H1 (cell line): ENCODE data around the gene ZSCAN20. TPM values are rescaled to one million over a fixed set of nuclear protein-coding genes. Genes with fewer than 3 reads are reported as not detected.

Experiments used
- CTCF ChIA-PET: fragments of 300-600 bp; sonication (Branson Sonifier 250); formaldehyde crosslinking; loops from one replicate; lab custom pipeline; 2021; ENCODE audit not compliant: partially characterized antibody; lab: Charles Lee
- POLR2A ChIA-PET: fragments of 300-600 bp; sonication (Branson Sonifier 250); formaldehyde crosslinking; loops from one replicate; lab custom pipeline; 2021; ENCODE audit warnings: inconsistent platforms; ENCODE audit not compliant: partially characterized antibody; lab: Charles Lee
- DNase-seq, 2 experiments: peaks; one replicate each; pipeline versions ENCODE4 v3.0.0 to v3.0.0-alpha.2; 2010 to 2022; ENCODE audit warnings: low spot score in 2 of 2, low read depth in 1 of 2, mixed read lengths in 1 of 2
- FAIRE-seq: peaks from 2 replicates; lab custom pipeline; 2011; peaks lifted over from hg19 to GRCh38; lab: Jason Lieb, UNC
- H2AFZ ChIP-seq: 2 replicates; pipeline ENCODE4 v1.8.1; 2012; ENCODE audit warnings: low read length, inconsistent platforms
- H2AK5ac ChIP-seq: 2 replicates; pipeline ENCODE4 v1.6.1; 2013; ENCODE audit warnings: low read depth, low read length
- H2BK120ac ChIP-seq: replicated peaks from 2 replicates; pipeline ENCODE3; 2013; ENCODE audit warnings: low read depth, low read length, inconsistent platforms
- H2BK12ac ChIP-seq: 2 replicates; pipeline ENCODE4 v1.6.1; 2013; ENCODE audit warnings: low read depth, low read length
- H2BK15ac ChIP-seq: 2 replicates; pipeline ENCODE4 v1.6.1; 2013; ENCODE audit warnings: low read length
- H2BK20ac ChIP-seq: 2 replicates; pipeline ENCODE4 v1.6.1; 2013; ENCODE audit warnings: low read length
- H2BK5ac ChIP-seq: 2 replicates; pipeline ENCODE4 v1.6.1; 2013; ENCODE audit warnings: low read depth, low read length
- H3K14ac ChIP-seq: 2 replicates; pipeline ENCODE4 v1.6.1; 2013; ENCODE audit warnings: inconsistent platforms; ENCODE audit not compliant: insufficient read length
- H3K18ac ChIP-seq: 2 replicates; pipeline ENCODE4 v1.6.1; 2013; ENCODE audit warnings: low read length; ENCODE audit errors: extremely low read depth
- H3K23ac ChIP-seq: 2 replicates; pipeline ENCODE4 v1.6.1; 2013; ENCODE audit warnings: inconsistent platforms; ENCODE audit not compliant: insufficient read length
- H3K23me2 ChIP-seq: 2 replicates; pipeline ENCODE4 v1.6.1; 2013; ENCODE audit warnings: low read depth, low read length
- H3K27ac ChIP-seq: 2 replicates; pipeline ENCODE4 v1.6.1; 2011; ENCODE audit warnings: low read depth, low read length, inconsistent platforms
- H3K27me3 ChIP-seq, 4 experiments: replicated peaks in 1 of 4; 1 replicate in 1 of 4; 2 replicates in 3 of 4; pipeline versions ENCODE4 v1.6.1 to v1.8.1; 2011 to 2013; ENCODE audit warnings: low read length in 3 of 4, mild to moderate bottlenecking in 3 of 4, inconsistent platforms in 2 of 4, mixed read lengths in 2 of 4, moderate library complexity in 1 of 4; ENCODE audit not compliant: control insufficient read depth in 3 of 4, insufficient read depth in 3 of 4; ENCODE audit errors: extremely low read depth in 1 of 4
- H3K36me3 ChIP-seq, 4 experiments: 2 replicates each; pipeline versions ENCODE4 v1.6.1 to v1.8.1; 2011 to 2013; ENCODE audit warnings: mild to moderate bottlenecking in 4 of 4, low read length in 3 of 4, moderate library complexity in 2 of 4, control low read depth in 1 of 4, inconsistent platforms in 1 of 4; ENCODE audit not compliant: insufficient read depth in 4 of 4, control insufficient read depth in 2 of 4
- H3K4ac ChIP-seq: replicated peaks from 2 replicates; pipeline ENCODE3; 2013; ENCODE audit warnings: low read length, low read depth, mixed read lengths, inconsistent platforms; ENCODE audit not compliant: insufficient read length
- H3K4me1 ChIP-seq, 4 experiments: replicated peaks in 1 of 4; 1 replicate in 1 of 4; 2 replicates in 3 of 4; pipeline versions ENCODE4 v1.6.1 to v1.8.1; 2011 to 2013; ENCODE audit warnings: low read length in 3 of 4, inconsistent platforms in 2 of 4, mixed read lengths in 1 of 4; ENCODE audit not compliant: insufficient read depth in 4 of 4, control insufficient read depth in 3 of 4
- H3K4me2 ChIP-seq, 2 experiments: 2 replicates each; pipeline versions ENCODE4 v1.6.1 to v1.8.1; 2011 to 2013; ENCODE audit warnings: low read depth in 2 of 2, low read length in 2 of 2, control low read depth in 1 of 2, inconsistent platforms in 1 of 2, mild to moderate bottlenecking in 1 of 2; ENCODE audit not compliant: insufficient read depth in 1 of 2
- H3K4me3 ChIP-seq, 4 experiments: fragments of 200-600, 300-600 bp in 1 of 4; sonication (generic), shearing (Covaris generic), sonication (Bioruptor Twin) in 1 of 4; 2 replicates each; pipeline versions ENCODE4 v1.5.1 to v1.8.1; 2011 to 2016; ENCODE audit warnings: low read length in 4 of 4, low read depth in 3 of 4, control low read depth in 2 of 4, inconsistent platforms in 2 of 4, mild to moderate bottlenecking in 2 of 4, mixed read lengths in 1 of 4, moderate library complexity in 1 of 4; ENCODE audit not compliant: insufficient read depth in 2 of 4; ENCODE audit errors: extremely low read depth in 1 of 4
- H3K56ac ChIP-seq: replicated peaks from 2 replicates; pipeline ENCODE3; 2013; ENCODE audit warnings: low read depth, mild to moderate bottlenecking, mixed read lengths, low read length, inconsistent platforms; ENCODE audit not compliant: insufficient read length
- H3K79me1 ChIP-seq: 2 replicates; pipeline ENCODE4 v1.6.1; 2013; ENCODE audit warnings: low read depth, low read length, control low read depth
- H3K79me2 ChIP-seq, 2 experiments: 2 replicates each; pipeline versions ENCODE4 v1.6.1 to v1.8.1; 2012 to 2013; ENCODE audit warnings: low read length in 2 of 2, mild to moderate bottlenecking in 2 of 2, inconsistent platforms in 1 of 2; ENCODE audit not compliant: insufficient read depth in 2 of 2, control insufficient read depth in 1 of 2
- H3K9ac ChIP-seq, 4 experiments: replicated peaks in 1 of 4; 1 replicate in 1 of 4; 2 replicates in 3 of 4; pipeline versions ENCODE4 v1.6.1 to v1.8.1; 2011 to 2013; ENCODE audit warnings: low read depth in 3 of 4, low read length in 3 of 4, control low read depth in 2 of 4, mild to moderate bottlenecking in 2 of 4, moderate library complexity in 2 of 4, inconsistent platforms in 1 of 4; ENCODE audit errors: extremely low read depth in 1 of 4
- H3K9me3 ChIP-seq, 2 experiments: 2 replicates each; pipeline versions ENCODE4 v1.6.1 to v1.8.1; 2012 to 2013; ENCODE audit warnings: mild to moderate bottlenecking in 2 of 2, moderate library complexity in 2 of 2, control low read depth in 1 of 2, inconsistent platforms in 1 of 2, low read depth in 1 of 2, low read length in 1 of 2, mixed read lengths in 1 of 2; ENCODE audit not compliant: insufficient read depth in 2 of 2
- H4K20me1 ChIP-seq, 2 experiments: replicated peaks in 1 of 2; 2 replicates each; pipeline versions ENCODE3 to v1.8.1; 2011 to 2013; ENCODE audit warnings: inconsistent platforms in 2 of 2, low read length in 2 of 2, mild to moderate bottlenecking in 1 of 2; ENCODE audit not compliant: insufficient read depth in 2 of 2, control insufficient read depth in 1 of 2
- H4K5ac ChIP-seq: 2 replicates; pipeline ENCODE4 v1.6.1; 2013; ENCODE audit warnings: low read length, low read depth, mixed read lengths, inconsistent platforms; ENCODE audit not compliant: insufficient read length
- H4K8ac ChIP-seq: 2 replicates; pipeline ENCODE4 v1.8.0; 2013; ENCODE audit warnings: mild to moderate bottlenecking, moderate library complexity, low read length, inconsistent platforms; ENCODE audit not compliant: insufficient read depth; ENCODE audit errors: extremely low read depth
- H4K91ac ChIP-seq: replicated peaks from 2 replicates; pipeline ENCODE3; 2013; ENCODE audit warnings: low read length, mixed read lengths, inconsistent platforms; ENCODE audit not compliant: insufficient read length
- BCL11A ChIP-seq, 2 experiments: IDR thresholded peaks; one replicate each; pipeline ENCODE4 v1.6.1; 2011; ENCODE audit warnings: low read depth in 2 of 2, low read length in 2 of 2, mild to moderate bottlenecking in 2 of 2
- CBX8 ChIP-seq: fragments of 300-800, 300-1000 bp; sonication (generic); IDR thresholded peaks from 2 replicates; pipeline ENCODE4 v1.7.1; 2016; ENCODE audit warnings: low read depth, low read length, borderline replicate concordance
- MAX ChIP-seq: IDR thresholded peaks from 2 replicates; pipeline ENCODE4 v1.6.1; 2012; ENCODE audit warnings: inconsistent platforms
- SIN3A ChIP-seq, 2 experiments: IDR thresholded peaks in 1 of 2; conservative IDR thresholded peaks in 1 of 2; 2 replicates each; pipeline ENCODE4 v1.6.1; 2011 to 2012; ENCODE audit warnings: low read length in 2 of 2, improper control_type of control experiment in 1 of 2, low read depth in 1 of 2, mild to moderate bottlenecking in 1 of 2
- SRF ChIP-seq: IDR thresholded peaks from 2 replicates; pipeline ENCODE4 v1.6.1; 2011; ENCODE audit warnings: mild to moderate bottlenecking, low read depth, low read length, moderate library complexity
- TAF1 ChIP-seq: IDR thresholded peaks from 2 replicates; pipeline ENCODE4 v1.6.1; 2011; ENCODE audit warnings: mild to moderate bottlenecking, low read depth, low read length
- WGBS, 2 experiments: shearing (Covaris generic) in 1 of 2; methylation state at CpG; one replicate each; pipeline versions ENCODE4 v1.1.6 to v1.1.7; 2013 to 2015; ENCODE audit warnings: low lambda C conversion rate in 2 of 2, mixed read lengths in 2 of 2, inconsistent platforms in 1 of 2, low coverage in 1 of 2, missing lambda C conversion rate in 1 of 2; ENCODE audit not compliant: insufficient replicate concordance in 2 of 2, insufficient coverage in 1 of 2, insufficient read length in 1 of 2; ENCODE audit errors: extremely low coverage in 1 of 2, missing lambda C conversion rate in 1 of 2; 5-methylcytosine and 5-hydroxymethylcytosine counted together
- polyA plus RNA-seq, 7 experiments: library from polyadenylated mRNA; depleted of rRNA in 3 of 7; stranded (reverse) in 5 of 7; unstranded in 2 of 7; fragments of >200 nt in 5 of 7; fragments of 200-250 nt in 2 of 7; gene quantifications; 1 replicate in 5 of 7; 2 replicates in 1 of 7; 4 replicates in 1 of 7; pipeline versions ENCODE4 v1.2.1 to v1.2.3, GENCODE V29; 2011 to 2013; ENCODE audit warnings: missing spikeins in 2 of 7, mixed read lengths in 2 of 7
- total RNA-seq: library from RNA; stranded (reverse); fragmentation: NEBNext Ultra II Directional; extraction: Animal tissue kit (Norgen Biotek cat#: 25700); gene quantifications from 2 replicates; pipeline ENCODE4 v1.2.1, GENCODE V29; 2021

The ZSCAN20 gene
- total and polyA plus RNA-seq, 2 of the 8 experiments (the other 6 are each of a cell fraction or from before 2014, with no cell fraction given), result 0.70 to 3.4 TPM

GRCh38 chr1:33466159-33466558 is 6.3 kb upstream of the ZSCAN20 start:
- Histone ChIP-seq H2BK12ac (no peak overlapping the region), H2BK5ac (no peak overlapping the region), H3K9me3 (no peaks in the 10 kb centered on the region), H3K4me1 (peaks cover 0 to 4% (median 0%) of the 10 kb centered on the region in 4 experiments; a peak in 1 of 7 replicates), H4K20me1 (no peaks in the 10 kb centered on the region), H3K79me1 (no peaks in the 10 kb centered on the region), H2AFZ (no peak overlapping the region), H2BK15ac (no peak overlapping the region), H3K18ac (no peak overlapping the region), H3K23me2 (no peaks in the 10 kb centered on the region), H3K36me3 (no peaks in the 10 kb centered on the region), H4K8ac (no peak overlapping the region), H3K4me3 (no peak overlapping the region), H2AK5ac (no peak overlapping the region), H2BK20ac (no peak overlapping the region), H3K14ac (no peak overlapping the region), H3K27me3 (no peaks in the 10 kb centered on the region; a peak in 1 of 7 replicates), H4K91ac (no peak overlapping the region), H3K9ac (no peak overlapping the region), H3K4ac (no peak overlapping the region), H3K23ac (no peak overlapping the region), H3K27ac (no peak overlapping the region), H3K79me2 (no peaks in the 10 kb centered on the region), H3K56ac (no peak overlapping the region), H3K4me2 (no peak overlapping the region), H4K5ac (no peak overlapping the region), H2BK120ac (no peak overlapping the region)
- ChIA-PET CTCF (interaction anchor here (2.8 to 7.6 kb wide), 3 partner anchors 9 to 168 kb away, joined by 13 to 76 read pairs (median 75); no protein-coding TSS in a partner anchor), POLR2A (interaction anchor here (1.1 kb wide), 1 partner anchor 93 kb away, joined by 3 read pairs; no protein-coding TSS in a partner anchor)
- DNase-seq, result no peak
- FAIRE-seq, result no peak
- 91% methylated on average over 6 of the region's 6 CpGs; no CpG with 5 or more reads in 1 of the 2 experiments for WGBS, 2 experiments
- TF ChIP-seq CBX8 (no peak), SRF (no peak), BCL11A (IDR thresholded peaks at IDR 0.05; ENCODE audit: low read depth in 2 of 2, low read length in 2 of 2) (no peak), TAF1 (no peak), MAX (no peak), SIN3A (conservative IDR thresholded peaks at IDR 0.05 in 1 of 2, IDR thresholded peaks at IDR 0.05 in 1 of 2; ENCODE audit: low read depth in 1 of 2, low read length in 2 of 2) (no peak)
